ENCODE measurements around the gene CACNA2D2. TPM values are rescaled to one million over a fixed set of nuclear protein-coding genes. Genes with fewer than 3 reads are reported as not detected.

The CACNA2D2 gene
- total and polyA plus RNA-seq, 2 experiments from 2014 or later: 0.87 to 1.5 TPM

DNA sequence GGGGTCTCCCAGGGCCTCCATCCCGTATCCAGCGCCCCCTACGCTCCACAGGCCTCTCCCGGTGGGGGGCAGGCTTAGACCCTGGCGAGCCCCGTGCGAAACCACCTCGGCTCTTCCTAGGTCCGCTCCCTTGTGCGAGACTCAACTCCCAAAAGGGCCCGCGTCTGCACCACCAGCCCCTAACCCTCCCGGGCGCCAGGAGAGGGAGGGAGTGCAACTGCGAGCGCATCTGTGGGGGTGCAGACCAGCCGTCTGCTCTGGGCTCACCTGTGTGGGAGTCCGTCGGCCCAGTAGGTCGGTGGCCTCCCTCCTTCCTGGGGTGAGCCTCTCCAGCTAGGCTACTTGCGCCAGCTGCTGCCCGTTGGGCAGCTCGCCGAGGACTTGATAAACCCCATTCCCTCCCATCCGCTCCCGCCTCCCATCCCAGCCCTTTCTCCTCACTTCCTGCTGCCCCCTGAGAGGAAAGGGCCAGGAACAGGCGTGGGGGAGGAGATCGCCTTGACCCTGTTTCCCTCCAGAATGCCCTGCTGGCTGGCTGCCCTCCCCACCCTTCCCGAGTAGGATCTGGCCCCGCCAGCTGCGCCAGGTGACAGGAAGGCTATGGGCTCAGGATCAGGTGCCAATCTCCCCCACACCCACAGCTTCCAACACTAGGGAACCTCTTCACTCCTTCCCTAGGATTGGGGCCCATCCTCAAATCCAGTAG, 180.9 kb downstream of the CACNA2D2 start, which contains the start of gene HYAL2:
TSS of gene HYAL2 (minus strand) at position 360 of the 706 bp plus-strand sequence. CDS start 2,256 bp downstream, outside the sequence.
- Histone ChIP-seq H3K9me2 (replicated peaks; ENCODE audit: insufficient read depth) (no peaks in the 10 kb centered on the region), H3K27ac (peak within 1 kb of the TSS; percentile 100), H4K20me1 (ENCODE audit: insufficient read depth, poor library complexity, severe bottlenecking) (peaks cover 3% of the 10 kb centered on the region), H3K9me3 (ENCODE audit: low read depth) (no peaks in the 10 kb centered on the region), H2AFZ (peak within 1 kb of the TSS; percentile 84), H3K79me2 (peaks cover 48% of the 10 kb centered on the region), H3K36me3 (replicated peaks; ENCODE audit: insufficient read depth, low read depth) (no peaks in the 10 kb centered on the region), H3K4me1 (ENCODE audit: insufficient read depth) (peaks cover 51% of the 10 kb centered on the region), H3K27me3 (no peaks in the 10 kb centered on the region), H3K4me3 (peak within 1 kb of the TSS; percentile 88), H3K4me2 (peak within 1 kb of the TSS; percentile 97)
- no peak for DNase-seq (ENCODE audit: low spot score)
- WGBS (ENCODE audit: low lambda C conversion rate, missing lambda C conversion rate): 44% methylated on average over 31 of the region's 31 CpGs
- no peak for TF ChIP-seq EZH2phosphoT487 (IDR thresholded peaks at IDR 0.05; ENCODE audit: low read depth, severe bottlenecking, unreplicated experiment)
- TF ChIP-seq EZH2 (IDR thresholded peaks at IDR 0.05; ENCODE audit: borderline replicate concordance): no peak
- TF ChIP-seq CTCF (IDR thresholded peaks at IDR 0.05; ENCODE audit: poor library complexity): no peak

DNA sequence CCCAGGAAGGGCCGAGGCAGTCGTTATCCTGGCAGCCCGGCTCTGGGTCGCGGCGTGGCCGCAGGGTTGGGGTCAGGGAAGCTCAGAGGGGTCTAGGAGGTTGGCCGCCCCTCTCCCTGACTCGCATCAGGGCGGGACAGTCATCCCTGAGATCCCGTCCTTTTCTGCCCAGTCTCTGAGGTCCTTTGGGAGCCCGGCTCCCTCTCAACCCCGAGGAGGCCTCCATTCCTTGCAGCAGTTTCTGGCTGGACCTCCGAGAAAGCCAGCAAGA, 181.4 kb downstream of the CACNA2D2 start:
- Histone ChIP-seq H3K36me3 (replicated peaks; ENCODE audit: insufficient read depth, low read depth) (no peaks in the 10 kb centered on the region), H3K27ac (peak overlapping the region; percentile 100)
- 10% methylated on average over 14 of the region's 14 CpGs for WGBS (ENCODE audit: low lambda C conversion rate, missing lambda C conversion rate)

GRCh38 chr3:50321336-50322114, 181.9 kb downstream of the CACNA2D2 start:
- Histone ChIP-seq H3K36me3 (replicated peaks; ENCODE audit: insufficient read depth, low read depth) (no peaks in the 10 kb centered on the region), H2AFZ (peak overlapping the region; percentile 84), H3K4me3 (peak overlapping the region; percentile 88), H3K4me2 (peak overlapping the region; percentile 97), H3K27ac (peak overlapping the region; percentile 100), H3K79me2 (peaks cover 39% of the 10 kb centered on the region), H3K9me3 (ENCODE audit: low read depth) (no peaks in the 10 kb centered on the region), H3K27me3 (no peaks in the 10 kb centered on the region), H3K9me2 (replicated peaks; ENCODE audit: insufficient read depth) (no peaks in the 10 kb centered on the region), H3K4me1 (ENCODE audit: insufficient read depth) (peaks cover 52% of the 10 kb centered on the region), H4K20me1 (ENCODE audit: insufficient read depth, poor library complexity, severe bottlenecking) (peaks cover 4% of the 10 kb centered on the region)
- peak; percentile 67 for TF ChIP-seq CTCF (IDR thresholded peaks at IDR 0.05; ENCODE audit: poor library complexity)
- TF ChIP-seq EZH2 (IDR thresholded peaks at IDR 0.05; ENCODE audit: borderline replicate concordance): no peak
- DNase-seq (ENCODE audit: low spot score): peak; percentile 97
- 0% methylated on average over 15 of the region's 59 CpGs for WGBS (ENCODE audit: low lambda C conversion rate, missing lambda C conversion rate)

More for the DNA sequence above, 181.4 kb downstream of the CACNA2D2 start:
- Histone ChIP-seq H3K4me1 (ENCODE audit: insufficient read depth) (peaks cover 51% of the 10 kb centered on the region), H3K79me2 (peaks cover 44% of the 10 kb centered on the region), H3K9me2 (replicated peaks; ENCODE audit: insufficient read depth) (no peaks in the 10 kb centered on the region), H3K9me3 (ENCODE audit: low read depth) (no peaks in the 10 kb centered on the region), H3K4me2 (peak overlapping the region; percentile 97), H2AFZ (peak overlapping the region; percentile 84), H4K20me1 (ENCODE audit: insufficient read depth, poor library complexity, severe bottlenecking) (peaks cover 5% of the 10 kb centered on the region), H3K27me3 (no peaks in the 10 kb centered on the region), H3K4me3 (peak overlapping the region; percentile 88)
- no peak for TF ChIP-seq EZH2 (IDR thresholded peaks at IDR 0.05; ENCODE audit: borderline replicate concordance)
- no peak for TF ChIP-seq CTCF (IDR thresholded peaks at IDR 0.05; ENCODE audit: poor library complexity)
- no peak for TF ChIP-seq EZH2phosphoT487 (IDR thresholded peaks at IDR 0.05; ENCODE audit: low read depth, severe bottlenecking, unreplicated experiment)
- DNase-seq (ENCODE audit: low spot score): no peak
